ENCODE measurements around the gene GRHPR.

Gene GRHPR

GRCh38 chr9:37422289-37423104, at the start of gene GRHPR:
TSS of gene GRHPR (plus strand) at chr9:37422696. CDS start at chr9:37422751, 55 bp downstream.
- H3K9me3 Mint-ChIP-seq: no peaks in the 10 kb centered on the region
- peaks cover 18% of the 10 kb centered on the region for H3K4me1 Mint-ChIP-seq
- H3K27me3 Mint-ChIP-seq (ENCODE audit: low read depth): no peaks in the 10 kb centered on the region
- H3K27ac Mint-ChIP-seq: peak within 1 kb of the TSS; percentile 89 to 99 (median 90)
- TF ChIP-seq CTCF (IDR thresholded peaks at IDR 0.05; ENCODE audit: unreplicated experiment in 3 of 3): no peak
- peak within 1 kb of the TSS; percentile 98 to 99 (median 99) for H3K4me3 Mint-ChIP-seq
- peaks cover 15% of the 10 kb centered on the region for H3K36me3 Mint-ChIP-seq (ENCODE audit: low read depth)

- peaks cover 6% of the 10 kb centered on the region for H3K27me3 Mint-ChIP-seq (ENCODE audit: low read depth)
- no peaks in the 10 kb centered on the region for H3K4me1 Mint-ChIP-seq
- TF ChIP-seq CTCF (IDR thresholded peaks at IDR 0.05; ENCODE audit: unreplicated experiment in 3 of 3): no peak
- H3K27ac Mint-ChIP-seq: no peak overlapping the region
- H3K36me3 Mint-ChIP-seq (ENCODE audit: low read depth): no peaks in the 10 kb centered on the region
- no peaks in the 10 kb centered on the region for H3K9me3 Mint-ChIP-seq
- H3K4me3 Mint-ChIP-seq: no peak overlapping the region
These were observed 49.7 kb upstream of the GRHPR start for GRCh38 chr9:37372839-37373238.

- no peaks in the 10 kb centered on the region for H3K4me1 Mint-ChIP-seq
- H3K27me3 Mint-ChIP-seq (ENCODE audit: low read depth): peaks cover 3% of the 10 kb centered on the region
- no peak overlapping the region for H3K27ac Mint-ChIP-seq
- TF ChIP-seq CTCF (IDR thresholded peaks at IDR 0.05; ENCODE audit: unreplicated experiment in 3 of 3): no peak
- no peaks in the 10 kb centered on the region for H3K9me3 Mint-ChIP-seq
- no peak overlapping the region for H3K4me3 Mint-ChIP-seq
- H3K36me3 Mint-ChIP-seq (ENCODE audit: low read depth): no peaks in the 10 kb centered on the region
These were observed 48.9 kb upstream of the GRHPR start for GRCh38 chr9:37373621-37374020.

GRCh38 chr9:37374892-37375291, 47.6 kb upstream of the GRHPR start:
- Mint-ChIP-seq H3K4me3 (no peak overlapping the region), H3K4me1 (no peaks in the 10 kb centered on the region), H3K36me3 (ENCODE audit: low read depth) (no peaks in the 10 kb centered on the region), H3K27me3 (ENCODE audit: low read depth) (peaks cover 1% of the 10 kb centered on the region), H3K27ac (no peak overlapping the region), H3K9me3 (no peaks in the 10 kb centered on the region)
- TF ChIP-seq CTCF (IDR thresholded peaks at IDR 0.05; ENCODE audit: unreplicated experiment in 3 of 3): no peak

GRCh38 chr9:37377688-37378612, 44.5 kb upstream of the GRHPR start:
- Mint-ChIP-seq H3K36me3 (ENCODE audit: low read depth) (no peaks in the 10 kb centered on the region), H3K4me3 (no peak overlapping the region), H3K27ac (no peak overlapping the region), H3K9me3 (no peaks in the 10 kb centered on the region), H3K4me1 (no peaks in the 10 kb centered on the region), H3K27me3 (ENCODE audit: low read depth) (no peaks in the 10 kb centered on the region)
- no peak for TF ChIP-seq CTCF (IDR thresholded peaks at IDR 0.05; ENCODE audit: unreplicated experiment in 3 of 3)

Measured in nephron (organoid).